ENCODE data around the gene CABP7.

The CABP7 gene

DNA sequence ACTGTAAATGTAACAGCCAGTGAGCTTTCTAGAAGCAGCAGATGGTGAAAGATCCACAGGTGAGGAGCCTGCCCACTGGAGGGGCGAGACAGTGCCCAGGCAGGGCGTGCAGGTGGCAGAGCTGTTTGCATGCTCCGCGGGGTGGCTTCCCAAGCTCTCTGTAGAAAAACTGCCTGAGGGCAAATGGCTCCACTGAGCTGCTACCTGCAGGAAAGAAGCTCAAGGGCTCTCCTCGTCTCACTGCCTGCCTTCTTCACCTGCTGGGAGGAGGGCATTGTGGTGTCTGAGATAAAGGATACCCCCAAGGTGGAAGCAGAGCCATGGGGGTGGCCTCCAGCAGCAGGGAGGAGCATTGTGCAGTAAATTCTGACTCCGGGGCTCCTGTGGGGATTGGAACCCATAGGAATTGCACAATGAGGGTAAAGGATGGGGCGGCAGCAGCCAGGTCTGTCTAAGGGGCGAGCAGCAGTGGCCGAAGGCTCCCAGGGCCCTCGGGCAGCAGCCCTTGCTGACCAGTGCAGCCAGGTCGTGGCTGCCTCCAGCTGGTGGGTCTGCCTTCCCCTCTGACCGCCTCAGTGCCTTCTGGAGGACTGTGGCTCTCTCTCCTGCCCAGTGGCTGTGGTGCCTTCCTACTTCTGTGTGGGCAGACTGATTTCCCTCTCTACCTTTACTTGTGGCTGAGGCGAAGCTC, 28.0 kb upstream of the CABP7 start:
- Mint-ChIP-seq H3K27me3 (ENCODE audit: low read depth, poor library complexity) (peaks cover 14% of the 10 kb centered on the region), H3K36me3 (ENCODE audit: low read depth) (peaks cover 20% of the 10 kb centered on the region), H3K4me1 (peaks cover 39% of the 10 kb centered on the region), H3K9me3 (no peaks in the 10 kb centered on the region), H3K4me3 (no peak overlapping the region), H3K27ac (no peak overlapping the region)
- no peak for DNase-seq
- TF ChIP-seq CTCF (IDR thresholded peaks at IDR 0.05), result no peak

GRCh38 chr22:29692327-29692640, 27.5 kb upstream of the CABP7 start:
- Mint-ChIP-seq H3K36me3 (ENCODE audit: low read depth) (peaks cover 19% of the 10 kb centered on the region), H3K4me3 (no peak overlapping the region), H3K9me3 (no peaks in the 10 kb centered on the region), H3K27me3 (ENCODE audit: low read depth, poor library complexity) (peaks cover 14% of the 10 kb centered on the region), H3K4me1 (peaks cover 34% of the 10 kb centered on the region), H3K27ac (no peak overlapping the region)
- DNase-seq, result no peak
- TF ChIP-seq CTCF (IDR thresholded peaks at IDR 0.05), result no peak

GRCh38 chr22:29693161-29693560, 26.6 kb upstream of the CABP7 start:
- H3K36me3 Mint-ChIP-seq (ENCODE audit: low read depth), result peaks cover 22% of the 10 kb centered on the region
- TF ChIP-seq CTCF (IDR thresholded peaks at IDR 0.05), result no peak
- H3K4me1 Mint-ChIP-seq, result peaks cover 28% of the 10 kb centered on the region
- H3K4me3 Mint-ChIP-seq, result no peak overlapping the region
- H3K27me3 Mint-ChIP-seq (ENCODE audit: low read depth, poor library complexity), result peaks cover 15% of the 10 kb centered on the region
- no peak for DNase-seq
- H3K27ac Mint-ChIP-seq, result no peak overlapping the region
- no peaks in the 10 kb centered on the region for H3K9me3 Mint-ChIP-seq

DNA sequence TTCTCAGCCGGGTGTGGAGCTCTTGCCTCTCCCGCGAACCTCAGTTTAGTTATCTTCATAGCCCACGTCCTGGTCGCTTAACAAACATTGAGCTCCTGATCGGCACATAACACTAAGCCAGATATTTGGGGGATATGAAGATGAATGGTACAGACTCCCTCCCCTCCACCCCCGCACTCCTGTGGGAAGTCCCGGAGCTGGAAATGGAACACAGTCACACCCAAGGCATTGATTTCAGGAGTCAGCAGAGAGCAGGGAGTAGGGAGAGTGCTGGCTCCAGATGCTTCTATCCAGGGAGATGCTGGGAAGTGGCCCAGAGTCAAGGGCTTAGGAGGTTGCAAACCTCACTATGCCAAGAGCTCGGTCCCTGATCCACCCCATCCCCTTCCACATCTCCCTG, 26.1 kb upstream of the CABP7 start:
- Mint-ChIP-seq H3K4me3 (no peak overlapping the region), H3K36me3 (ENCODE audit: low read depth) (peaks cover 23% of the 10 kb centered on the region), H3K9me3 (no peaks in the 10 kb centered on the region), H3K4me1 (peaks cover 28% of the 10 kb centered on the region), H3K27me3 (ENCODE audit: low read depth, poor library complexity) (peaks cover 18% of the 10 kb centered on the region), H3K27ac (peak overlapping the region; percentile 36)
- DNase-seq, result no peak
- TF ChIP-seq CTCF (IDR thresholded peaks at IDR 0.05), result no peak

- TF ChIP-seq CTCF (IDR thresholded peaks at IDR 0.05), result no peak
- no peak for DNase-seq
- peaks cover 26% of the 10 kb centered on the region for H3K27me3 Mint-ChIP-seq (ENCODE audit: low read depth, poor library complexity)
- H3K27ac Mint-ChIP-seq, result no peak overlapping the region
- peaks cover 22% of the 10 kb centered on the region for H3K4me1 Mint-ChIP-seq
- H3K4me3 Mint-ChIP-seq, result no peak overlapping the region
- peaks cover 23% of the 10 kb centered on the region for H3K36me3 Mint-ChIP-seq (ENCODE audit: low read depth)
- no peaks in the 10 kb centered on the region for H3K9me3 Mint-ChIP-seq
These were observed 24.5 kb upstream of the CABP7 start for GRCh38 chr22:29695129-29695926.
